K562 (cell line): ENCODE results near the gene GATB.

Source experiments
- CTCF ChIP-seq, 3 experiments: IDR thresholded peaks in 2 of 3; conservative IDR thresholded peaks in 1 of 3; 2 replicates each; pipeline ENCODE4 v1.5.1; 2011 to 2012; ENCODE audit warnings: low read length in 3 of 3, mild to moderate bottlenecking in 3 of 3, control low read depth in 2 of 3, improper control_type of control experiment in 1 of 3, inconsistent platforms in 1 of 3, low read depth in 1 of 3, mixed read lengths in 1 of 3, moderate library complexity in 1 of 3; ENCODE audit not compliant: insufficient read depth in 2 of 3
- FOS ChIP-seq: IDR thresholded peaks from 3 replicates; pipeline ENCODE4 v1.6.1; 2011; ENCODE audit not compliant: insufficient read length; ENCODE audit errors: extremely low read depth
- RNF219 ChIP-seq: fragments of 250-450 bp; sonication (Bioruptor Pico); IDR thresholded peaks from 2 replicates; pipeline ENCODE4 v1.5.0; 2022; ENCODE audit warnings: mild to moderate bottlenecking
- TCF3 ChIP-seq: sonication (generic); formaldehyde crosslinking; IDR thresholded peaks from 2 replicates; pipeline ENCODE4 v1.4.0; 2020; ENCODE audit warnings: mild to moderate bottlenecking, missing genetic modification reagents

GRCh38 chr4:151668689-151669402 is 92.0 kb downstream of the GATB start:
- TF ChIP-seq RNF219 (CRISPR knock-in tag), result no peak
- TF ChIP-seq FOS, result no peak
- TF ChIP-seq TCF3, result no peak
- TF ChIP-seq CTCF (IDR thresholded peaks at IDR 0.05 in 2 of 3, conservative IDR thresholded peaks at IDR 0.05 in 1 of 3; ENCODE audit: insufficient read depth in 2 of 3, low read depth in 1 of 3, low read length in 3 of 3), result no peak
